ENCODE results near the gene CTAGE9.
"Not testable (repeated sequence)": the region's sequence is repeated elsewhere in the genome, so short reads cannot be mapped to it uniquely, and the experiment has no call there.

The CTAGE9 gene

GRCh38 chr6:131710917-131711316 is at the start of gene CTAGE9:
Gene CTAGE9, minus strand, starts transcription at chr6:131711017. Its CDS starts 0 bp downstream, at chr6:131711017.
- CTCF ChIA-PET; DNase-seq (ENCODE audit: low spot score); POLR2A ChIA-PET (ENCODE audit: low non-redundant PET); H3K27ac ChIP-seq: not testable (repeated sequence)

- H3K27ac ChIP-seq = no peak overlapping the region
- TF ChIP-seq CTCF (conservative IDR thresholded peaks at IDR 0.05; ENCODE audit: low read depth) = no peak
- CTCF ChIA-PET = no interaction called here
- POLR2A ChIA-PET (ENCODE audit: low non-redundant PET) = no interaction called here
- no peak for DNase-seq (ENCODE audit: low spot score)
Observed at GRCh38 chr6:131758920-131759319, 48.1 kb upstream of the CTAGE9 start.

GRCh38 chr6:131756039-131756438 is 45.2 kb upstream of the CTAGE9 start:
- ChIA-PET POLR2A (ENCODE audit: low non-redundant PET) (no interaction called here), CTCF (no interaction called here)
- no peak for TF ChIP-seq CTCF (conservative IDR thresholded peaks at IDR 0.05; ENCODE audit: low read depth)
- DNase-seq (ENCODE audit: low spot score) = no peak
- H3K27ac ChIP-seq = no peak overlapping the region

- DNase-seq (ENCODE audit: low spot score) = no peak
- POLR2A ChIA-PET (ENCODE audit: low non-redundant PET) = no interaction called here
- TF ChIP-seq CTCF (conservative IDR thresholded peaks at IDR 0.05; ENCODE audit: low read depth) = no peak
- H3K27ac ChIP-seq = no peak overlapping the region
- CTCF ChIA-PET = no interaction called here
Observed at GRCh38 chr6:131755597-131755996, 44.8 kb upstream of the CTAGE9 start.

- no peak overlapping the region for H3K27ac ChIP-seq
- CTCF ChIA-PET = interaction anchor here (0.6 kb wide), 1 partner anchor 451 kb away, joined by 4 read pairs; no protein-coding TSS in a partner anchor
- TF ChIP-seq CTCF (conservative IDR thresholded peaks at IDR 0.05; ENCODE audit: low read depth) = no peak
- no peak for DNase-seq (ENCODE audit: low spot score)
- POLR2A ChIA-PET (ENCODE audit: low non-redundant PET) = no interaction called here
Observed at GRCh38 chr6:131754715-131755567, 44.1 kb upstream of the CTAGE9 start.

GRCh38 chr6:131754088-131754487 is 43.3 kb upstream of the CTAGE9 start:
- TF ChIP-seq CTCF (conservative IDR thresholded peaks at IDR 0.05; ENCODE audit: low read depth) = no peak
- DNase-seq (ENCODE audit: low spot score) = no peak
- H3K27ac ChIP-seq = no peak overlapping the region
- ChIA-PET CTCF (interaction anchor here (0.6 kb wide), 1 partner anchor 450 kb away, joined by 4 read pairs; no protein-coding TSS in a partner anchor), POLR2A (ENCODE audit: low non-redundant PET) (no interaction called here)

GRCh38 chr6:131751012-131751715 is 40.3 kb upstream of the CTAGE9 start:
- POLR2A ChIA-PET (ENCODE audit: low non-redundant PET); DNase-seq (ENCODE audit: low spot score); CTCF ChIA-PET; H3K27ac ChIP-seq: not testable (repeated sequence)
